MM.1S (cell line): ENCODE results near the gene TNK2.
A peak's percentile ranks its signal among the peaks of the same experiment; 100 is the strongest.
"Not testable (repeated sequence)": the region's sequence is repeated elsewhere in the genome, so short reads cannot be mapped to it uniquely, and the experiment has no call there.

Experiments used
- DNase-seq: peaks from one replicate; pipeline ENCODE4 v3.0.0-alpha.2; 2015
- H2AFZ ChIP-seq: fragments of 300-600 bp; sonication (generic); 2 replicates; pipeline ENCODE4 v1.6.0; 2016; ENCODE audit warnings: antibody characterized with exemption, low read length
- H3F3A ChIP-seq: fragments of 300-600 bp; sonication (generic); 2 replicates; pipeline ENCODE4 v1.6.1; 2016; ENCODE audit warnings: mild to moderate bottlenecking, antibody characterized with exemption, low read length, moderate library complexity, mixed read lengths; ENCODE audit not compliant: insufficient read depth
- H3K27ac ChIP-seq: fragments of 300-600 bp; sonication (generic); 2 replicates; pipeline ENCODE4 v1.5.1; 2016; ENCODE audit warnings: mild to moderate bottlenecking, low read length
- H3K27me3 ChIP-seq: fragments of 300-600 bp; sonication (generic); replicated peaks from 2 replicates; pipeline ENCODE4 v1.6.0; 2016; ENCODE audit warnings: low read length; ENCODE audit not compliant: insufficient read depth
- H3K36me3 ChIP-seq: fragments of 300-600 bp; sonication (generic); replicated peaks from 2 replicates; pipeline ENCODE4 v1.6.1; 2016; ENCODE audit warnings: mild to moderate bottlenecking, low read length, mixed read lengths; ENCODE audit not compliant: insufficient read depth
- H3K4me1 ChIP-seq: fragments of 300-600 bp; sonication (generic); 2 replicates; pipeline ENCODE4 v1.6.1; 2016; ENCODE audit warnings: low read length, mixed read lengths
- H3K4me2 ChIP-seq: fragments of 300-600 bp; sonication (generic); 2 replicates; pipeline ENCODE4 v1.6.0; 2016; ENCODE audit warnings: low read depth, low read length
- H3K4me3 ChIP-seq: fragments of 300-600 bp; sonication (generic); 2 replicates; pipeline ENCODE4 v1.5.1; 2016; ENCODE audit warnings: low read length, mixed read lengths
- H3K79me2 ChIP-seq: fragments of 300-600 bp; sonication (generic); 2 replicates; pipeline ENCODE4 v1.6.1; 2016; ENCODE audit warnings: mixed run types, low read length, mixed read lengths
- H3K9ac ChIP-seq: fragments of 300-600 bp; sonication (generic); 2 replicates; pipeline ENCODE4 v1.6.1; 2016; ENCODE audit warnings: low read length, mixed read lengths
- H3K9me2 ChIP-seq: fragments of 300-600 bp; sonication (generic); replicated peaks from 2 replicates; pipeline ENCODE4 v1.6.1; 2016; ENCODE audit warnings: mild to moderate bottlenecking, low read length, mixed read lengths; ENCODE audit not compliant: insufficient read depth
- H3K9me3 ChIP-seq: fragments of 300-600 bp; sonication (generic); replicated peaks from 2 replicates; pipeline ENCODE4 v1.6.1; 2016; ENCODE audit warnings: mild to moderate bottlenecking, low read length, mixed read lengths; ENCODE audit not compliant: insufficient read depth
- H4K20me1 ChIP-seq: fragments of 300-600 bp; sonication (generic); 2 replicates; pipeline ENCODE4 v1.6.1; 2016; ENCODE audit warnings: mild to moderate bottlenecking, low read length, moderate library complexity, mixed read lengths; ENCODE audit not compliant: insufficient read depth
- EZH2 ChIP-seq: fragments of 300-600 bp; sonication (generic); optimal IDR thresholded peaks from 2 replicates; pipeline ENCODE3; 2017; ENCODE audit warnings: low read depth, mild to moderate bottlenecking, antibody characterized with exemption, low read length, mixed read lengths
- EZH2phosphoT487 ChIP-seq: fragments of 300-600 bp; sonication (generic); IDR thresholded peaks from 2 replicates; pipeline ENCODE4 v1.6.1; 2018; ENCODE audit warnings: antibody characterized with exemption, low read length
- TF ChIP-seq, protein P1 (sequence below): fragments of 300-600 bp; sonication (generic); IDR thresholded peaks from 2 replicates; pipeline ENCODE4 v1.5.1; 2016; ENCODE audit warnings: antibody characterized with exemption, low read length, mixed read lengths

The TNK2 gene

DNA sequence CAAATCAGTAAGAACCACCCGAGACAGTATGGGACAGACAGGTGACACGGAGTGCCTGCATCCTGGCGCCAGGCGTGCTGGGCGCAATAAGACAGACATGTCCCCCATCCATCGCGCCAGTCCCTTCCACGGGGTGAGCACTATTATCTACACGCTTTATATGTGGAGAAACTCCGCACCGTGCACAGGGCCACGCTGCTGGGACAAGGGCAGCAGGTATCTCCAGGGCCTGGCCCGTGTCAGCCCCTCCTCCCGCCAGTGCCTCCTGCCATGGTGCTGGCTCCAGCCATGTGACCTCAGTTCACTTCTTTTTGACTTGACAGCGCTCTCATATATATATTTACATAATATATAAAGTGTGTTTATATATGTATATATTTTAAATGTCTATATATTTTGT, 42.6 kb downstream of the TNK2 start:
- Histone ChIP-seq H3K9me2 (no peaks in the 10 kb centered on the region), H3K27ac (no peak overlapping the region), H3K4me2 (no peak overlapping the region), H3K4me1 (no peaks in the 10 kb centered on the region), H3K36me3 (no peaks in the 10 kb centered on the region), H3K9me3 (no peaks in the 10 kb centered on the region), H3K79me2 (no peaks in the 10 kb centered on the region), H3K4me3 (no peak overlapping the region), H3K9ac (no peak overlapping the region), H4K20me1 (no peaks in the 10 kb centered on the region), H3K27me3 (no peaks in the 10 kb centered on the region), H2AFZ (no peak overlapping the region), H3F3A (no peaks in the 10 kb centered on the region; the same call in 1 of the 2 replicates)
- DNase-seq = no peak
- TF ChIP-seq EZH2 (no peak), EZH2phosphoT487 (no peak)
- TF ChIP-seq, protein P1, sequence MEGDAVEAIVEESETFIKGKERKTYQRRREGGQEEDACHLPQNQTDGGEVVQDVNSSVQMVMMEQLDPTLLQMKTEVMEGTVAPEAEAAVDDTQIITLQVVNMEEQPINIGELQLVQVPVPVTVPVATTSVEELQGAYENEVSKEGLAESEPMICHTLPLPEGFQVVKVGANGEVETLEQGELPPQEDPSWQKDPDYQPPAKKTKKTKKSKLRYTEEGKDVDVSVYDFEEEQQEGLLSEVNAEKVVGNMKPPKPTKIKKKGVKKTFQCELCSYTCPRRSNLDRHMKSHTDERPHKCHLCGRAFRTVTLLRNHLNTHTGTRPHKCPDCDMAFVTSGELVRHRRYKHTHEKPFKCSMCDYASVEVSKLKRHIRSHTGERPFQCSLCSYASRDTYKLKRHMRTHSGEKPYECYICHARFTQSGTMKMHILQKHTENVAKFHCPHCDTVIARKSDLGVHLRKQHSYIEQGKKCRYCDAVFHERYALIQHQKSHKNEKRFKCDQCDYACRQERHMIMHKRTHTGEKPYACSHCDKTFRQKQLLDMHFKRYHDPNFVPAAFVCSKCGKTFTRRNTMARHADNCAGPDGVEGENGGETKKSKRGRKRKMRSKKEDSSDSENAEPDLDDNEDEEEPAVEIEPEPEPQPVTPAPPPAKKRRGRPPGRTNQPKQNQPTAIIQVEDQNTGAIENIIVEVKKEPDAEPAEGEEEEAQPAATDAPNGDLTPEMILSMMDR = no peak

DNA sequence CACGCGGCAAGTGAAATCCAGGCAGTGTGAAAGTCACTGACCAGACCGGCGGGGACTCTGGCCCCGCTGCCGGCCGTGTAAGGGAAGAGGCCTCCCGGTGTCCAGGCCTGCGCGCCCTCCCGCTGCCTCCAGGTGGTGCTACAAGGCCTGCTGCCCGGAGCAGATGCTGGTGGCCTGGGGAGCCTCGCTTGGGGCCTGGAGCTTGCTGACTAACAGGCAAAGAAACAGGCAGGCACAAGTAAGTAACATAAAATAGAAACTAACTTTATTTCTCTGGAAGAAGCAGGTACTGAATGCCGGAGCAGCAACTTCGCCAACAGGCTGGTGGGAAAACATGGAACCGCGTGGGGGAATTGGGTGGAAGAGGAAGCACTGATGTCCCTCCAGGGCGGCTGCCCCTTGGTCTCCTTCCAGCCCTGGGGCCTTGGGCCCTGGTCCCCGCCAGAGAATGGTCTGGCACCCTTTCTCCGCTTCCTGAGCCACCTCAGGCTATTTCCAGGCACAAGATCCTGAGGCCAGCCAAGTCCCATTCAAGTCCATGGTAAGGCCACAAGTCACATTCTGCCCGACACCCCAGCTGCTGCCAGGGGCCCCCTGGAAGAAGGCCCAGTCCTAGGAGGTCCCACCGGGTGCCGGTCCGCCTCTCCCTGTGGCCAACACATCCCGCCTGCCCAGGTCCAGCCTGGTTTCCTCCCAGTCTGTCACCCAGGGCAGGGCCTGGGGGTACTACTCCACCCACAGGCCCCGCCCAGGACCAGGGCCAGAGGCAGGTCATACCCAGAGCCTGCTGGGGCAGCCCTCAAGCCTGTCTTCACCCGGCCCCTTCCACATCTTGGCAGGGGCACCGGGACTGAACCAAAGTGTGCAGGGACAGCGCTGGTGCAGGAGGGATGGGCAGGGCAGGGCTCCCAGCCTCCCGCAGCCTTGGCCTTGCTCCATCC, 45.0 kb downstream of the TNK2 start:
- H3F3A ChIP-seq = no peaks in the 10 kb centered on the region; the same call in 1 of the 2 replicates
- no peaks in the 10 kb centered on the region for H3K9me3 ChIP-seq
- no peaks in the 10 kb centered on the region for H3K79me2 ChIP-seq
- peak; percentile 65 for DNase-seq
- H3K4me2 ChIP-seq = no peak overlapping the region
- no peaks in the 10 kb centered on the region for H3K9me2 ChIP-seq
- H3K36me3 ChIP-seq = no peaks in the 10 kb centered on the region
- H3K4me1 ChIP-seq = no peaks in the 10 kb centered on the region
- no peak overlapping the region for H3K27ac ChIP-seq
- H4K20me1 ChIP-seq = no peaks in the 10 kb centered on the region
- H3K9ac ChIP-seq = no peak overlapping the region
- no peak for TF ChIP-seq EZH2phosphoT487
- TF ChIP-seq, protein P1 = peak; percentile 83
- no peaks in the 10 kb centered on the region for H3K27me3 ChIP-seq
- H3K4me3 ChIP-seq = no peak overlapping the region
- no peak overlapping the region for H2AFZ ChIP-seq

GRCh38 chr3:195862318-195862717, 46.0 kb downstream of the TNK2 start:
- H3K4me2 ChIP-seq, H3K79me2 ChIP-seq, H3K9me2 ChIP-seq, H3K4me1 ChIP-seq, H3K9me3 ChIP-seq, H2AFZ ChIP-seq, H4K20me1 ChIP-seq, H3K27me3 ChIP-seq, H3K27ac ChIP-seq, H3F3A ChIP-seq, H3K9ac ChIP-seq, H3K4me3 ChIP-seq, H3K36me3 ChIP-seq, DNase-seq: not testable (repeated sequence)

GRCh38 chr3:195860456-195860855, 47.9 kb downstream of the TNK2 start:
- Histone ChIP-seq H3K27me3 (no peaks in the 10 kb centered on the region), H3F3A (no peaks in the 10 kb centered on the region; the same call in 1 of the 2 replicates), H3K9me2 (no peaks in the 10 kb centered on the region), H4K20me1 (no peaks in the 10 kb centered on the region), H3K27ac (no peak overlapping the region), H3K79me2 (no peaks in the 10 kb centered on the region), H3K9ac (no peak overlapping the region), H3K9me3 (no peaks in the 10 kb centered on the region), H3K4me1 (no peaks in the 10 kb centered on the region), H3K36me3 (no peaks in the 10 kb centered on the region), H3K4me3 (no peak overlapping the region), H2AFZ (no peak overlapping the region), H3K4me2 (no peak overlapping the region)
- TF ChIP-seq, protein P1 = no peak
- no peak for TF ChIP-seq EZH2phosphoT487
- no peak for DNase-seq
